Parathyroid adenoma (tissue), 2 donors: ENCODE data around the gene MYADML2.

ENCODE experiments used
- H2AFZ ChIP-seq: fragments of 300-600 bp; sonication (generic); one replicate; pipeline ENCODE4 v1.7.0; 2017; ENCODE audit warnings: antibody characterized with exemption, mild to moderate bottlenecking
- H3K27ac ChIP-seq: fragments of 300-600 bp; sonication (generic); one replicate; pipeline ENCODE4 v1.7.0; 2017
- H3K27me3 ChIP-seq: fragments of 300-600 bp; sonication (generic); one replicate; pipeline ENCODE4 v1.7.0; 2017; ENCODE audit warnings: low read length; ENCODE audit not compliant: control insufficient read depth, insufficient read depth
- H3K36me3 ChIP-seq: fragments of 300-600 bp; sonication (generic); one replicate; pipeline ENCODE4 v1.7.0; 2017; ENCODE audit warnings: low read length; ENCODE audit not compliant: control insufficient read depth, insufficient read depth
- H3K4me1 ChIP-seq: fragments of 300-600 bp; sonication (generic); one replicate; pipeline ENCODE4 v1.7.0; 2017; ENCODE audit warnings: control low read depth
- H3K4me2 ChIP-seq: fragments of 300-600 bp; sonication (generic); one replicate; pipeline ENCODE4 v1.7.0; 2017; ENCODE audit warnings: low read length
- H3K4me3 ChIP-seq: fragments of 300-600 bp; sonication (generic); one replicate; pipeline ENCODE4 v1.7.0; 2017; ENCODE audit warnings: low read depth, low read length
- H3K79me2 ChIP-seq: fragments of 300-600 bp; sonication (generic); one replicate; pipeline ENCODE4 v1.7.0; 2017; ENCODE audit warnings: control low read depth
- H3K9ac ChIP-seq: fragments of 300-600 bp; sonication (generic); one replicate; pipeline ENCODE4 v1.7.0; 2017; ENCODE audit warnings: mild to moderate bottlenecking
- H3K9me3 ChIP-seq: fragments of 300-600 bp; sonication (generic); one replicate; pipeline ENCODE4 v1.7.0; 2017; ENCODE audit warnings: low read length; ENCODE audit not compliant: control insufficient read depth
- CTCF ChIP-seq: fragments of 300-600 bp; sonication (generic); IDR thresholded peaks from one replicate; pipeline ENCODE4 v1.7.0; 2017; ENCODE audit warnings: antibody characterized with exemption, mild to moderate bottlenecking
- donor health status: primary hyperparathyroidism.

MYADML2 gene

DNA sequence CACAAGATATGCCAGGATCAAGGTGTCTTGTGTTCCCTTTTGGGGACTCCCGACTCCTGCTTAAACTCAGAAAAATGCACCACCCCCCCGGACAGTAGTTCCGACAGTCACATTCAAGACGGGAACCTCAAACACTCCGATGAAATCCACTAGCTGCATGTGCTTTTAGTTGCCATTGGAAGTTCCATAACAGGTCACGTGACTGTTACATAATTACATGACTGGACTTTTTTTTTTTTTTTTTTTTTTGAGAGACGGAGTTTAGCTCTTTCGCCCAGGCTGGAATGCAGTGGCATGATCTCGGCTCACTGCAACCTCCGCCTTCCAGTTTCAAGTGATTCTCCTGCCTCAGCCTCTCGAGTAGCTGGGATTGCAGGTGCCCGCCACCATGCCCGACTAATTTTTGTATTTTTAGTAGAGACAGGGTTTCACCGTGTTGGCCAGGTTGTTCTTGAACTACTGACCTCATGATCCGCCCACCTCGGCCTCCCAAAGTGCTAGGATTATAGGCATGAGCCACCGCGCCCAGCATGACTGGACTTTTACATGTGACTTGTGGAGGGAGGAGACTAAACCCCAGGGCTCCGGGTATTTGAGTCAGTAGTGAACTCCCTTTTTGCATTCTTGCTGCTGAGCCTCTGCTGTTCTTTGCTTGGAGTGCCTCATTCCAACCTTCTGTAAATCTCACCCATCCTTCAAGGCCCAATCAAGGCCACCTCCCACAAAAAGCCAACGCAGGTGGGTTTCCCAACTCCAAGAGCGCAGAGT, 30.6 kb downstream of the MYADML2 start:
- Histone ChIP-seq H3K79me2 (peaks cover 54% of the 10 kb centered on the region), H3K27me3 (no peaks in the 10 kb centered on the region), H3K9ac (no peak overlapping the region), H3K4me2 (peak overlapping the region; percentile 78), H3K4me1 (peaks cover 10% of the 10 kb centered on the region), H3K9me3 (no peaks in the 10 kb centered on the region), H2AFZ (no peak overlapping the region), H3K27ac (no peak overlapping the region), H3K36me3 (no peaks in the 10 kb centered on the region), H3K4me3 (peak overlapping the region; percentile 59)
- no peak for TF ChIP-seq CTCF

GRCh38 chr17:81915331-81915730, 31.7 kb downstream of the MYADML2 start:
- no peak overlapping the region for H3K9ac ChIP-seq
- no peaks in the 10 kb centered on the region for H3K9me3 ChIP-seq
- TF ChIP-seq CTCF: no peak
- H3K27me3 ChIP-seq: no peaks in the 10 kb centered on the region
- H3K4me2 ChIP-seq: no peak overlapping the region
- H2AFZ ChIP-seq: no peak overlapping the region
- H3K4me3 ChIP-seq: no peak overlapping the region
- H3K36me3 ChIP-seq: no peaks in the 10 kb centered on the region
- peaks cover 45% of the 10 kb centered on the region for H3K79me2 ChIP-seq
- H3K27ac ChIP-seq: no peak overlapping the region
- H3K4me1 ChIP-seq: peaks cover 11% of the 10 kb centered on the region

DNA sequence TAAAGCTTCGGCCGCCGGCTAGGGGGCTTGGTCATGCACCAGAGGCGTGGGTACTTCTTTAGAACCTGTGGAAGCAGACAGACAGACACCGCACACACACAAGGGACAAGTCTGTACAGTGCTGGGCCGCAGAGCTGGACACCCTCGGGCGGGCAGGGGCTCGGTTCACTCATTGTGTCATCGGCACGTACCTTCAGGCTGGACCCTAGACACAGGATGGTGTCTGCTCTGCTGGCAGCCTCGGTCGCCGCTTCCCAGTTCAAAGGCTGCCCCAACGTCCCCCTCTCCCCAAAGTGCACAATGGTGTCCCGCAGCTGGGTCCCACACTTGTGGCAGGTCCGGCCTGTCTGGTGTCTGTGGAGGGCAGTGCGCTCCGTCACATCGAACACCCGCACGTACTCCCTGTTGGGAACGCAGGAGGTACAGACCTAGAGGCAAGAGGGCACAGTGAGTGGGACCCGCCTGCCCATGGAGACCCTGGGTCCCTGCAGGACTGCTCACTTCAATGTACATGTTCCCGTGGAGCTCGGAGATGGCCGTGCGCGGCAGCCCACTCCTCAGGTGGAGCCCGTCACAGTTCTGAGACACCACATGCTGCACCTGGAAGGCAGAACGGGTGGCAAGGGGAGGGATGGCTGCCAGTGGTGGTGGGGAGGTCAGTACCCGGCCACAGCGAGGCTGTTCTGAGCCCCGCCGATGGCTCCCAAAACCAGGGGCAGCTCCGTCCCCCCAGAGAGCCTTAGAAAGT, 32.8 kb downstream of the MYADML2 start:
- TF ChIP-seq CTCF: no peak
- peaks cover 14% of the 10 kb centered on the region for H3K4me1 ChIP-seq

DNA sequence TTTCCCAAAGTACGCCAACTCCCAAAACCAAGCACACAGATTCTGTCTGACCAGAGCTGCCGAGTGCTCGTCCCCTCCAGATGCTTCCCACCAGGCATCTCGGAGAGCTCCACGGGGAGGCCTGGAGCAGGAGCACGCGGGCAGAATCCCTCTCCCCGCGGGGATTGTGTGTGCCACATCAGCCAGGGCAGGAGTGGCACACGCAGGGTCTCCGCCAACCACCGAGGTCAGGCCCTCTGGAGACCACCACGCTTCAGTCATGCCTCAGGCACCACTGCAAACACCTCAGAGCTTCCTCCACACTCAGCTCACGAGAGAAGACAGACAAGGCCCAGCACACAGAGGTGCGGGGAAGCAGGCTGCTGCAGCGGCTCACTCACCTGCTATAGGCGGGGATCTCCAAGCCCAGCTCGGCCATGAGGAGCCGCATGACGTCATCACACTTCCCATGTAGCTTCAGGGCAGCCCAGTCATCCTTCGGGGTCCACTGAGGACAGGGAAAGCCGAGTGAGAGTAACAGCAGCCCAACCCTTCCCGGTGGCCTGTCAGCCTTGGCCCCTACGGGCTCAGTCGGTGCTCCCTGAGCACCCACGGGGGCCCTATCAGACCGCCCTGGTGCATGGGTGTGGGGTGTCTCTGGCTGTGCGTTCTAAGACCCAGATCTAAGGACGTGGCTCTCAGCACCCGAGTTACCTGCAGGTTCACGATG, 33.5 kb downstream of the MYADML2 start:
- H3K4me1 ChIP-seq: peaks cover 14% of the 10 kb centered on the region
- TF ChIP-seq CTCF: no peak
- no peak overlapping the region for H2AFZ ChIP-seq
- H3K36me3 ChIP-seq: no peaks in the 10 kb centered on the region
- no peaks in the 10 kb centered on the region for H3K9me3 ChIP-seq
- H3K79me2 ChIP-seq: peaks cover 27% of the 10 kb centered on the region
- H3K27ac ChIP-seq: no peak overlapping the region
- no peak overlapping the region for H3K4me2 ChIP-seq
- H3K9ac ChIP-seq: no peak overlapping the region
- H3K4me3 ChIP-seq: no peak overlapping the region
- H3K27me3 ChIP-seq: no peaks in the 10 kb centered on the region

More for the DNA sequence above, 32.8 kb downstream of the MYADML2 start:
- Histone ChIP-seq H3K27ac (no peak overlapping the region), H2AFZ (no peak overlapping the region), H3K9me3 (no peaks in the 10 kb centered on the region), H3K4me2 (no peak overlapping the region), H3K27me3 (no peaks in the 10 kb centered on the region), H3K9ac (no peak overlapping the region), H3K4me3 (no peak overlapping the region), H3K79me2 (peaks cover 34% of the 10 kb centered on the region), H3K36me3 (no peaks in the 10 kb centered on the region)
